LoVo (cell line): Measurements from ENCODE around the gene CRLF1.
A peak's percentile ranks its signal among the peaks of the same experiment; 100 is the strongest.
"Not testable (repeated sequence)": the region's sequence is repeated elsewhere in the genome, so short reads cannot be mapped to it uniquely, and the experiment has no call there.

Experiments used
- DNase-seq: peaks from one replicate; pipeline ENCODE4 v3.0.0-alpha.2; 2016; ENCODE audit warnings: low spot score

The CRLF1 gene

GRCh38 chr19:18608805-18609716, 2.5 kb upstream of the CRLF1 start:
- DNase-seq, result no peak

GRCh38 chr19:18608102-18608804, 1.7 kb upstream of the CRLF1 start:
- no peak for DNase-seq

- no peak for DNase-seq
These were observed 865 bp upstream of the CRLF1 start for GRCh38 chr19:18607226-18608101.

GRCh38 chr19:18605546-18606280, 886 bp downstream of the CRLF1 start:
- DNase-seq, result no peak

GRCh38 chr19:18605196-18605545, 1.4 kb downstream of the CRLF1 start:
- no peak for DNase-seq

- no peak for DNase-seq
These were observed 1.8 kb downstream of the CRLF1 start for GRCh38 chr19:18604820-18605159.

GRCh38 chr19:18603958-18604819, 2.4 kb downstream of the CRLF1 start:
- DNase-seq, result no peak

- DNase-seq, result no peak
These were observed 3.2 kb downstream of the CRLF1 start for GRCh38 chr19:18603255-18603957.

GRCh38 chr19:18601875-18602274, 4.7 kb downstream of the CRLF1 start:
- no peak for DNase-seq

- DNase-seq, result not testable (repeated sequence)
These were observed 5.8 kb downstream of the CRLF1 start for GRCh38 chr19:18600692-18601397.

- no peak for DNase-seq
These were observed 7.1 kb downstream of the CRLF1 start for GRCh38 chr19:18599485-18599884.

- DNase-seq, result no peak
These were observed 8.6 kb downstream of the CRLF1 start for GRCh38 chr19:18597809-18598660.

GRCh38 chr19:18596752-18597157, 9.8 kb downstream of the CRLF1 start:
- DNase-seq, result no peak

- no peak for DNase-seq
These were observed 11.1 kb downstream of the CRLF1 start for GRCh38 chr19:18595475-18595874.

GRCh38 chr19:18594824-18595373, 11.7 kb downstream of the CRLF1 start:
- DNase-seq, result no peak

- peak; percentile 62 for DNase-seq
These were observed 12.3 kb downstream of the CRLF1 start for GRCh38 chr19:18594096-18594823.

GRCh38 chr19:18593367-18594095, 13.1 kb downstream of the CRLF1 start:
- DNase-seq, result no peak
